Tibial nerve (tissue), 4 donors: ENCODE data around the gene FBN1. TPM values are rescaled to one million over a fixed set of nuclear protein-coding genes. Genes with fewer than 3 reads are reported as not detected.

ENCODE experiments used
- DNase-seq, 2 donors: peaks; one replicate each; pipeline ENCODE4 v3.0.0-alpha.2; 2019; ENCODE audit warnings: low spot score in 2 of 2
- H3K27ac ChIP-seq, 4 donors: fragments of 200-600 bp; sonication (generic) in 3 of 4; one replicate each; pipeline ENCODE4 v1.5.1; 2017 to 2019; ENCODE audit warnings: mild to moderate bottlenecking in 1 of 4
- H3K27me3 ChIP-seq, 2 donors: fragments of 200-600 bp; sonication (generic) in 1 of 2; one replicate each; pipeline versions ENCODE4 v1.5.1 to v1.6.0; 2017 to 2019
- H3K36me3 ChIP-seq, 3 donors: fragments of 200-600 bp; sonication (generic); one replicate each; pipeline ENCODE4 v1.5.1; 2018 to 2019
- H3K4me1 ChIP-seq, 4 donors: fragments of 200-600 bp; sonication (generic) in 3 of 4; one replicate each; pipeline ENCODE4 v1.5.1; 2017 to 2019
- H3K4me3 ChIP-seq, 4 donors: fragments of 200-600 bp; sonication (generic) in 3 of 4; one replicate each; pipeline ENCODE4 v1.5.1; 2017 to 2019; ENCODE audit warnings: mild to moderate bottlenecking in 1 of 4, moderate library complexity in 1 of 4
- H3K9me3 ChIP-seq, 4 donors: fragments of 200-600 bp; sonication (generic) in 3 of 4; one replicate each; pipeline ENCODE4 v1.5.1; 2017 to 2019
- EP300 ChIP-seq, 2 donors: sonication (generic); formaldehyde crosslinking; IDR thresholded peaks; one replicate each; pipeline ENCODE4 v1.6.1; 2017; ENCODE audit warnings: antibody characterized with exemption in 2 of 2, mild to moderate bottlenecking in 1 of 2
- POLR2A ChIP-seq, 2 donors: fragments of 450-650 bp; IDR thresholded peaks; one replicate each; pipeline ENCODE4 v1.6.1; 2017; ENCODE audit warnings: antibody characterized with exemption in 2 of 2, mild to moderate bottlenecking in 2 of 2, moderate library complexity in 2 of 2
- WGBS, 2 donors: methylation state at CpG; one replicate each; pipeline ENCODE4 v1.1.5; 2018; 5-methylcytosine and 5-hydroxymethylcytosine counted together
- total RNA-seq, 4 donors: library from RNA; depleted of rRNA; stranded (reverse); fragments of >200 nt; gene quantifications; one replicate each; pipeline ENCODE4 v1.1.0, GENCODE V29; 2016
- TF ChIP-seq, protein P1 (sequence below), 5 experiments: fragments of 200-600 bp in 3 of 5; fragments of 450-650 bp in 2 of 5; sonication (generic) in 3 of 5; IDR thresholded peaks; one replicate each; pipeline ENCODE4 v1.5.1; 2016 to 2019; ENCODE audit warnings: antibody characterized with exemption in 5 of 5, mild to moderate bottlenecking in 3 of 5, moderate library complexity in 2 of 5

FBN1 gene
- total RNA-seq, 4 donors from 2014 or later: 144 to 293 (median 234) TPM

DNA sequence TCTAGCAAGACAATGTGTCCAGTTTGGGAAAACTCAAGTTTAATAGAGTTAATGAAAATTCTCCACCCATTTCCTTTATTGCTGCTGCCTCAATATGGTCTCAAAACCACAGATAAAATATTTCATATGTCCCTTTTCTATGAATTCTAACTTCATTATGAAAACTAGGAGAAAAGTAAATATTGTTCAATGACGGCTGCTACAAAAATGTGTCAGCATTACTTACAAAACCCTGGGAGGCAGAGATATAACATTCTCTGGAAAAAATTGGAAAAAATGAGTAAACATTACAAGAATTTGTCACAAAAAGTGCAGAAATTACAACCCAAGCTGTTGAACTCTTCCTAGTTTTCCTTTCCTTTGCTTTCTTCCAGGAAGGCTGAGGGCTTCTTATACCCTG is 22.2 kb upstream of the FBN1 start:
- no peak overlapping the region for H3K4me3 ChIP-seq
- no peaks in the 10 kb centered on the region for H3K9me3 ChIP-seq
- 61 to 72% methylated on average over 1 of the region's 1 CpG for whole genome bisulfite sequencing, 2 donors
- H3K4me1 ChIP-seq: no peaks in the 10 kb centered on the region
- no peak for DNase-seq
- TF ChIP-seq POLR2A (IDR thresholded peaks at IDR 0.05) (no peak), EP300 (IDR thresholded peaks at IDR 0.05) (no peak)
- TF ChIP-seq, protein P1, sequence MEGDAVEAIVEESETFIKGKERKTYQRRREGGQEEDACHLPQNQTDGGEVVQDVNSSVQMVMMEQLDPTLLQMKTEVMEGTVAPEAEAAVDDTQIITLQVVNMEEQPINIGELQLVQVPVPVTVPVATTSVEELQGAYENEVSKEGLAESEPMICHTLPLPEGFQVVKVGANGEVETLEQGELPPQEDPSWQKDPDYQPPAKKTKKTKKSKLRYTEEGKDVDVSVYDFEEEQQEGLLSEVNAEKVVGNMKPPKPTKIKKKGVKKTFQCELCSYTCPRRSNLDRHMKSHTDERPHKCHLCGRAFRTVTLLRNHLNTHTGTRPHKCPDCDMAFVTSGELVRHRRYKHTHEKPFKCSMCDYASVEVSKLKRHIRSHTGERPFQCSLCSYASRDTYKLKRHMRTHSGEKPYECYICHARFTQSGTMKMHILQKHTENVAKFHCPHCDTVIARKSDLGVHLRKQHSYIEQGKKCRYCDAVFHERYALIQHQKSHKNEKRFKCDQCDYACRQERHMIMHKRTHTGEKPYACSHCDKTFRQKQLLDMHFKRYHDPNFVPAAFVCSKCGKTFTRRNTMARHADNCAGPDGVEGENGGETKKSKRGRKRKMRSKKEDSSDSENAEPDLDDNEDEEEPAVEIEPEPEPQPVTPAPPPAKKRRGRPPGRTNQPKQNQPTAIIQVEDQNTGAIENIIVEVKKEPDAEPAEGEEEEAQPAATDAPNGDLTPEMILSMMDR (IDR thresholded peaks at IDR 0.05): no peak
- H3K27ac ChIP-seq: no peak overlapping the region
- no peaks in the 10 kb centered on the region for H3K27me3 ChIP-seq
- no peaks in the 10 kb centered on the region for H3K36me3 ChIP-seq

DNA sequence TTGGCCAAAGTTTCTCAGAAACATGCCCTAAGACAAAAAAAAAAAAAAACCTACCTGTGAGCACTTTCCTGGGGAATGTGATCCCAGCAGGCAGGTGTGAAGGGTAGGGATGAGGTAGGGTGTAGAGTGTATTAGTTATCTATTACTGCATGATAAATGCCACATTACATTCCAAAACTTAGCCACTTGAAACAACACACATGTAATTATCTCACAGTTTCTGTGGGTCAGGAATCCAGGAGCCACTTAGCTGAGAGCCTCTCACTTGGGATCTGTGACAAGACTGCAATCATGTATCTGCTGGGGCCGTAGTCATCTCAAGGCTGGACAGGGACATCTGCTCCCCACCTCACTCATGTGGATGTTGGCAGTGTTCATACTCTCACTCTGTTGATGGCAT is 18.9 kb upstream of the FBN1 start:
- Histone ChIP-seq H3K4me3 (no peak overlapping the region), H3K9me3 (no peaks in the 10 kb centered on the region), H3K36me3 (no peaks in the 10 kb centered on the region), H3K4me1 (no peaks in the 10 kb centered on the region), H3K27ac (no peak overlapping the region), H3K27me3 (no peaks in the 10 kb centered on the region)
- 88 to 100% methylated on average over 1 of the region's 1 CpG for WGBS, 2 donors
- TF ChIP-seq EP300 (IDR thresholded peaks at IDR 0.05) (no peak), POLR2A (IDR thresholded peaks at IDR 0.05) (no peak)
- TF ChIP-seq, protein P1 (IDR thresholded peaks at IDR 0.05): no peak
- no peak for DNase-seq

DNA sequence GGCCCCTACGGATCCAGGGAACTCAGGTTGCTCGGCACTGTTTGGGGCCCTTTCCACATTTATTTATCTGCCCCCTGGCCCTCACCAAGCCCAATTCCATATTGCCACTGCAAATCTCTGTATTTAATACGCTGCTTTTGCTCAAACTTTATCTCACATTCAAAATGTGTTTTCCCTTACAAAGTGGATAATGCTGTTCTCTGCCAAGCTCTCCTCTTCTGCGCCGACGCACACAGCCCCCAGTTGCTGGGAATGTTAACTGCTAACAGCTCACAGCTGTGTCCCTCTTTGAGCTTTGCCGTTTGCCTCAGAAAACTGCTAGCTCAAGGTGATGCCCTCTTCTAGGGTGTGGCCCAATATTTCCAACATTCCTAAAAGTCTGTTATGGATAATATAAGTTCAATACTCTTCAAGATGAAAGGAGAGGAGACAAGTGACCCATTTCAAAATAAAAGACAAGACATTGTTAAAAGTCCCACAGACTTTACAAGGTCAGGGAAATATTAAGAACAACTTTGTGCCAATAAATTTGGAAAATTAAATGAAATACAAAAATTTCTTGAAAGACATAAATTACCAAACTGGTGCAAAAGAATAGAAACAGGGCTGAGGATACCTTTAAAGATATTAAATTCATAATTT is 12.6 kb upstream of the FBN1 start:
- no peak for DNase-seq
- Histone ChIP-seq H3K27ac (no peak overlapping the region), H3K27me3 (no peaks in the 10 kb centered on the region), H3K36me3 (no peaks in the 10 kb centered on the region), H3K4me1 (peaks cover 0 to 6% (median 0%) of the 10 kb centered on the region in 4 donors), H3K4me3 (no peak overlapping the region), H3K9me3 (no peaks in the 10 kb centered on the region)
- TF ChIP-seq, protein P1 (IDR thresholded peaks at IDR 0.05): no peak
- TF ChIP-seq EP300 (IDR thresholded peaks at IDR 0.05) (no peak), POLR2A (IDR thresholded peaks at IDR 0.05) (no peak)
- WGBS, 2 donors: 42 to 60% methylated on average over 7 of the region's 7 CpGs

DNA sequence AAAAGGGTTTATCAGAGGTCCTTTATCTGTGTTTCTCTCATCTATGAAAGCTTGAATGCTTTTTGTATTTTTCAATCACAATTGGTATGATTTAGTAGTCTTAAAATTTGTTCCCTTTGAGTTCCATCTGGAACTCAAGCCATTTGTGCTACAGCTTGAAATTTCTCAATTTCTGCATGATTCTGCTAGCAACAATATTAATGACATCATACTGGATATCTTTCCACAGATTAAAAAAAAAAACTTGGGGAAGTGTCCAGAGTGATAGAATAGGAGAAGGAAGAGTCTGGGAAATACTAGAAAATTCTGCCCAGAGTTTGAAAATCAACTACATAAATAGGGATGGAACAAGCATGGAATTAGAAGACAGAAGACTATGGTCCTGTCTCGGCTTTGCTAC is 9.3 kb upstream of the FBN1 start:
- WGBS, 2 donors: 85 to 96% methylated on average over 1 of the region's 1 CpG
- Histone ChIP-seq H3K4me1 (peaks cover 0 to 6% (median 0%) of the 10 kb centered on the region in 4 donors), H3K27ac (peak overlapping the region in 1 of 4 donors; percentile 8), H3K4me3 (no peak overlapping the region), H3K9me3 (no peaks in the 10 kb centered on the region), H3K36me3 (no peaks in the 10 kb centered on the region), H3K27me3 (no peaks in the 10 kb centered on the region)
- no peak for DNase-seq
- TF ChIP-seq, protein P1 (IDR thresholded peaks at IDR 0.05): no peak
- TF ChIP-seq POLR2A (IDR thresholded peaks at IDR 0.05) (no peak), EP300 (IDR thresholded peaks at IDR 0.05) (no peak)

DNA sequence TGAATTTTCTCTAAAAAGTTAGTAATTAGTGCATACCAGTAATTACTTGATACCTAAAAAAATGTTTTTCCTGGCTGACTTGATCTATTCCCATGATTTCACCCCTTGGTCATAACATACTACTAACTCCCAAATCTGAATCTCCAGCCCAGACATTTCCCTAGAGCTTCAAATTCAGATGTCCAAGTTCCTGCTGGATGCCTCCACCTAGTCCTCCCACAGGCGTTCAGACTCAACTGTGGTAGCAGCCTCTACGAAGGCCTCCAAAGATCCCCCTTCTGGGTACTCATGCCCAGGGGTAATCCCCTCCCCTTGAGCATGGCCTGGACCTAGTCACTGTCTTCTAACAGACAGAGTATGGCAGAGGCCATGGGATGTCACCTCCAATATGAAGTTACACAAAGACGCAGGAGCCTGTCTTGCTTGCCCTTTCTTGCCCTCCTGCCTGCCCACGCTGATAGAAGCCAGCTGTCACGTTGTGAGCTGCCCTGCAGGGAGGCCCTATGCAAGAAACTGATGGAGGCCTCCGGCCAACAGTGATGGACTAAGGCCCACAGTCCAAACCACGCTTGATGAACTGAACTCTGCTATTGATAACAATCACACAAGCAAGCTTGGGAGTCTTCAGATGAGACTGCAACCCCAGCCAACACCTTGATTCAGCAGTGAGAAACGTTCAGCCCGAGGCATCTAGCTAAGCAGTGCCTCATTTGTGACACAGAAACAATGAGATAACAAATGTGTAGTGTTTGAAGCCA is 8.6 kb upstream of the FBN1 start:
- no peaks in the 10 kb centered on the region for H3K36me3 ChIP-seq
- H3K4me1 ChIP-seq: peaks cover 0 to 6% (median 0%) of the 10 kb centered on the region in 4 donors
- peak overlapping the region in 1 of 4 donors; percentile 8 for H3K27ac ChIP-seq
- no peaks in the 10 kb centered on the region for H3K27me3 ChIP-seq
- 81 to 84% methylated on average over 8 to 9 of the region's 9 CpGs for WGBS, 2 donors
- no peak for DNase-seq
- no peak overlapping the region for H3K4me3 ChIP-seq
- no peak for TF ChIP-seq POLR2A (IDR thresholded peaks at IDR 0.05)
- TF ChIP-seq, protein P1 (IDR thresholded peaks at IDR 0.05): no peak
- TF ChIP-seq EP300 (IDR thresholded peaks at IDR 0.05): no peak
- no peaks in the 10 kb centered on the region for H3K9me3 ChIP-seq
